GM10266 (cell line): ENCODE results near the gene TRIM56.

ENCODE experiments used
- DNase-seq: peaks from one replicate; pipeline ENCODE4 v3.0.0; 2012; ENCODE audit errors: extremely low spot score
- CTCF ChIP-seq: IDR thresholded peaks from 2 replicates; pipeline ENCODE4 v1.5.1; 2012; ENCODE audit warnings: mild to moderate bottlenecking, low read depth; ENCODE audit not compliant: control insufficient read depth, insufficient read depth; ENCODE audit errors: missing control alignments

Gene TRIM56

DNA sequence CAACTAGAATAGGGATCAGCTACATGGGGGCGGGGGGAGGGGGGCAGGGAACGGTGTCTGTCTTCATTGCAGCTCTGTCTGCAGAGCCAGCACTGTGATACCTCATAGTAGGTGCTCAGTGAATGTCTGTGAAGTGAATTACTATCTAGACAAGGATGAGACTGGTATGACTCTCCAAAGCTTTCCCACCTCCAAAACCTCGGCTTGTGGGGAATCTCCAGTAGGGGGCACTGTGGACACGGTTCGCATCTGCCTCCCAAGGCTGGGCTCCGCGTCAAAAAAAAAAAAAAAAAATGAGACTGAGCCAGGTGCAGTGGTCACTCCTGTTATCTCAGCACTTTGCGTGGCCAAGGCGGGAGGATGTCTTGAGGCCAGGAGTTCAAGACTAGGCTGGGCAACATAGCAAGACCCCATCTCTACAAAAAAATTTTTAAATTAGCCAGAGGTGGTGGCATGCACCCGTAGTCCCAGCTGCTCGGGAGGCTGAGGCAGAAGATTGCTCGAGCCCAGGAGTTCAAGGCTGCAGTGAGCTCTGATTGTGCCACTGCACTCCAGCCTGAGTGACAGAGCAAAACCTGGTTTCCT, 9.6 kb downstream of the TRIM56 start:
- no peak for DNase-seq

DNA sequence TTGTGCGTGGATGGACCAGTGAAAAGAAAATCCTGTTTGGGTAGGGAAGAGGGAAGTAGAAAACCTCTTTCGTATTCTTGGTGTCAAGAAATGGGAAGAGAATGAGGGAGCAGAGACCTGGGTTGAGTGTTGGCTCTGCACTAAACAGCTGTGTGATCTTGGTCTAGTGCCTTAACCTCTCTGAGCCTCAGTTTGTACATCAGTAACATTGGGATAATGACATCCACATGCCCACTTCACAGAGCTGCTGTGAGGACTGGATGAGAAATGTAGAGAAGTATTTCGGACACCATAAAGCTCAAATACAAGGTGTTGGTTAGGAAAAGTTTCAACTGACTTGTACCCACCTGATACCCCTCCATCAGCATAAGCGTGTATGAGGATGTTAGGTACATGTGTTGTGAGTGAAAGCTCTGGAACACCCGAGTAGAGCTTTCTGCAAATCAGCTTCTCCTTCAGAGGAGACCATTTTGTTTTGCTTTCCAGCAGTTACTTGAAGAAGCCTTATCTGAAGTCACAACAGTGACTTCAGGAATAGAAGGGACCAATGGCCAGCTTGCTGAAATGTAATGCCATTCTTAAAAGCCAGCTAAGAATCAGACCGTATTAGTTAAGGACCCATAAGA, 11.2 kb downstream of the TRIM56 start:
- no peak for DNase-seq
- TF ChIP-seq CTCF = no peak

More for the DNA sequence above, 9.6 kb downstream of the TRIM56 start:
- peak; percentile 37 for TF ChIP-seq CTCF

- no peak for TF ChIP-seq CTCF
- DNase-seq = no peak
Measured at GRCh38 chr7:101096957-101097347, 11.7 kb downstream of the TRIM56 start.

DNA sequence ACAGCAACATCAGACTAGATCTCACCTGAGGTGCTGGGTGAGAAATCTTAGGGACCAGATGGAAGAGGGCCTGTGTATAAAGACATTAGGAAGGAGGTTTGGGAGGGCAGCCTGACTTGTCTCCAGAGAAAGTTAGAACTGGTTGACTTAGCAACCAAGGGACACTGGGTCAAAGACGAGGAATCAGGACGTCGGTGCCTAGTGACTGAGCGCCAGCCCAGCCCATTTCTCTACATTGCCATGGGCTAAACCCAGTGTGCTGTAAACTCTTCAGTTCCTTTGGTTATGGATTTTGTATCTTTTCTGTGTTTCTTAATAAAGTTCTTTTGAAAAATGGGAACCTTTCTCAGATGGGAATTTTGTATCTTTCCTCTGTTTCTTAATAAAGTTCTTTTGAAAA, 12.3 kb downstream of the TRIM56 start:
- no peak for DNase-seq

GRCh38 chr7:101099969-101100781, 14.9 kb downstream of the TRIM56 start:
- no peak for DNase-seq
- no peak for TF ChIP-seq CTCF

More for the DNA sequence above, 12.3 kb downstream of the TRIM56 start:
- no peak for TF ChIP-seq CTCF

DNA sequence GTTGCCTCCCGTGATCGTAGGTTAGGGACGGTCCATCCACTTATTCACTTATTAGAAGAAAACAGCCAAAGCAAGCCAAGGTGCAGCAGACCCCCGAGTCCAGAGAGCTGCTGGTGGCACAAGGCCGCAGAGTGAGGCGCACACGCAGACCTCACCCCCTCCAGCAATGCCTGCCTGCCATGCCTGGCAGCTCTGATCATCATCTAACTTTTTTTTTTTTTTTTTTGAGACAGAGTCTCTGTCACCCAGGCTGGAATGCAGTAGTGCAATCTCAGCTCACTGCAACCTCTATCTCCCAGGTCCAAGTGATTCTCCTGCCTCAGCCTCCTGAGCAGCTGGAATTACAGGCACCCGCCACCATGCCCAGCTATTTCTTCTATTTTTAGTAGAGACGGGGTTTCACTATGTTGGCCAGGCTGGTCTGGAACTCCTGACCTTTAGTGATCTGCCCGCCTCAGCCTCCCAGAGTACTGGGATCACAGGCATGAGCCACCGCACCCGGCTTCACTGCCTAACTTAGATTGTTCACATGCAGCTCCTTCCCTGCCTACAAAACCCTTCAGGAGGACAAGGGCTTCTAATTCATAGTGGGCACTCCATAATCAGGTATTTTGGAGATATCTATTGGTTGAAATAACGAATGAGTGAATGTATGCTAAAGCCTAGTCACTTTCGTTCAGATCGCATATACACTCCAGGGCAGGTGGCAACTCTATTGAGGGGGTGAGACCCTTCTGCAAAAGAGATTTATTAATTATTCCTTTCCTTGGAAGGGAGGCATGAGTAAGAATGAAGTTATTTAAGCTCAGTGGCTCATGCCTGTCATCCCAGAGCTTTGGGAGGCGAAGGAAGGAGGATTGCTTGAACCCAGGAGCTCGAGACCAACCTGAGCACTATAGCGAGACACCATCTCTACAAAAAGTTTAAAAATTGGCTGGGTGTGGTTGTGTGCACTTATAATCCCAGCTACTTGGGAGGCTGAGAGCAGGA, 15.9 kb downstream of the TRIM56 start:
- no peak for DNase-seq
- TF ChIP-seq CTCF = no peak
